LHCN-M2 (cell line): Measurements from ENCODE around the gene TRIM4. TPM values are rescaled to one million over a fixed set of nuclear protein-coding genes. Genes with fewer than 3 reads are reported as not detected.
"Not testable (repeated sequence)": the region's sequence is repeated elsewhere in the genome, so short reads cannot be mapped to it uniquely, and the experiment has no call there.

ENCODE experiments used
- DNase-seq: peaks from one replicate; pipeline ENCODE4 v3.0.0-alpha.2; 2012; ENCODE audit warnings: low read depth
- total RNA-seq: library from RNA; depleted of rRNA; stranded (reverse); fragments of >200 nt; gene quantifications from 2 replicates; pipeline ENCODE4 v1.2.3, GENCODE V29; 2014

Gene TRIM4
- total RNA-seq, 1 experiment from 2014 or later, result 32.5 TPM

- DNase-seq, result no peak
Observed at GRCh38 chr7:99919814-99920112, 433 bp upstream of the TRIM4 start.

- no peak for DNase-seq
Observed at GRCh38 chr7:99910976-99911375, 8.4 kb downstream of the TRIM4 start.

GRCh38 chr7:99901581-99901980, 17.7 kb downstream of the TRIM4 start:
- no peak for DNase-seq

GRCh38 chr7:99899830-99900519, 19.4 kb downstream of the TRIM4 start:
- DNase-seq, result no peak

GRCh38 chr7:99898836-99899235, 20.5 kb downstream of the TRIM4 start:
- DNase-seq, result no peak

- no peak for DNase-seq
Observed at GRCh38 chr7:99898023-99898357, 21.3 kb downstream of the TRIM4 start.

GRCh38 chr7:99897322-99898022, 21.9 kb downstream of the TRIM4 start:
- no peak for DNase-seq

- no peak for DNase-seq
Observed at GRCh38 chr7:99894738-99895137, 24.6 kb downstream of the TRIM4 start.

- no peak for DNase-seq
Observed at GRCh38 chr7:99893280-99893679, 26.1 kb downstream of the TRIM4 start.

GRCh38 chr7:99890348-99890747, 29.0 kb downstream of the TRIM4 start:
- not testable (repeated sequence) for DNase-seq

- DNase-seq, result not testable (repeated sequence)
Observed at GRCh38 chr7:99888366-99888765, 31.0 kb downstream of the TRIM4 start.

GRCh38 chr7:99881370-99881769, 38.0 kb downstream of the TRIM4 start:
- DNase-seq, result no peak

GRCh38 chr7:99876933-99877332, 42.4 kb downstream of the TRIM4 start, which contains the start of gene OR2AE1:
Gene OR2AE1 (minus strand): TSS chr7:99877033. CDS start chr7:99877033, 0 bp downstream.
- DNase-seq, result no peak

GRCh38 chr7:99876491-99876890, 42.8 kb downstream of the TRIM4 start:
- no peak for DNase-seq

GRCh38 chr7:99868246-99868645, 51.1 kb downstream of the TRIM4 start:
- DNase-seq, result no peak

GRCh38 chr7:99867477-99867876, 51.9 kb downstream of the TRIM4 start:
- DNase-seq, result not testable (repeated sequence)

- DNase-seq, result peak; percentile 19
Observed at GRCh38 chr7:99863847-99864440, 55.4 kb downstream of the TRIM4 start.

- DNase-seq, result peak; percentile 91
Observed at GRCh38 chr7:99860281-99861127, 58.8 kb downstream of the TRIM4 start.

GRCh38 chr7:99855236-99855635, 64.1 kb downstream of the TRIM4 start:
- DNase-seq, result no peak

GRCh38 chr7:99848420-99849216, 70.7 kb downstream of the TRIM4 start:
- no peak for DNase-seq

- DNase-seq, result no peak
Observed at GRCh38 chr7:99844328-99844727, 75.0 kb downstream of the TRIM4 start.
